OCI-LY3 (cell line): Measurements from ENCODE around the gene MAFG.
"Not testable (repeated sequence)": the region's sequence is repeated elsewhere in the genome, so short reads cannot be mapped to it uniquely, and the experiment has no call there.

Experiments
- H2AFZ ChIP-seq: fragments of 200-600, 300-600 bp; shearing (Covaris generic); 2 replicates; pipeline ENCODE4 v1.6.0; 2014; ENCODE audit warnings: antibody characterized with exemption, low read depth, low read length
- H3K27ac ChIP-seq: fragments of 200-600, 300-600 bp; sonication (generic); 2 replicates; pipeline ENCODE4 v1.5.1; 2014; ENCODE audit warnings: mild to moderate bottlenecking, low read length, moderate library complexity, mixed read lengths
- H3K27me3 ChIP-seq: fragments of 200-600, 300-600 bp; sonication (generic); 2 replicates; pipeline ENCODE4 v1.6.1; 2014; ENCODE audit warnings: low read depth, low read length, mixed read lengths
- H3K36me3 ChIP-seq: fragments of 200-600, 300-600 bp; sonication (generic); replicated peaks from 2 replicates; pipeline ENCODE3; 2014; ENCODE audit warnings: low read depth, low read length, mixed read lengths
- H3K4me1 ChIP-seq: fragments of 300-600, 200-600 bp; sonication (generic); 2 replicates; pipeline ENCODE4 v1.6.1; 2014; ENCODE audit warnings: low read length, mixed read lengths
- H3K4me2 ChIP-seq: fragments of 200-600, 300-600 bp; sonication (generic); 2 replicates; pipeline ENCODE4 v1.6.1; 2014; ENCODE audit warnings: low read length, mixed read lengths
- H3K4me3 ChIP-seq: fragments of 300-600, 200-600 bp; sonication (generic); 2 replicates; pipeline ENCODE4 v1.5.1; 2014; ENCODE audit warnings: antibody characterized with exemption, mild to moderate bottlenecking, low read length, moderate library complexity
- H3K79me2 ChIP-seq: fragments of 300-600, 200-600 bp; shearing (Covaris generic); 2 replicates; pipeline ENCODE4 v1.6.1; 2014; ENCODE audit warnings: mild to moderate bottlenecking, low read length, mixed read lengths
- H3K9ac ChIP-seq: fragments of 300-600, 200-600 bp; shearing (Covaris generic); 2 replicates; pipeline ENCODE4 v1.6.0; 2014; ENCODE audit warnings: mild to moderate bottlenecking, low read length, moderate library complexity
- H3K9me3 ChIP-seq: fragments of 200-600, 300-600 bp; shearing (Covaris generic); 2 replicates; pipeline ENCODE4 v1.6.1; 2014; ENCODE audit warnings: low read length, mixed read lengths; ENCODE audit not compliant: insufficient read depth
- H4K20me1 ChIP-seq: fragments of 200-600, 300-600 bp; sonication (generic); 2 replicates; pipeline ENCODE4 v1.6.1; 2016; ENCODE audit warnings: low read length, mixed read lengths; ENCODE audit not compliant: insufficient read depth
- EZH2phosphoT487 ChIP-seq: fragments of 200-600 bp; shearing (Covaris generic); IDR thresholded peaks from 2 replicates; pipeline ENCODE4 v1.6.1; 2018; ENCODE audit warnings: antibody characterized with exemption, mixed run types, low read depth
- TF ChIP-seq, protein P1 (sequence below): fragments of 200-600, 300-600 bp; sonication (generic); IDR thresholded peaks from 2 replicates; pipeline ENCODE4 v1.5.1; 2014; ENCODE audit warnings: antibody characterized with exemption, low read length, low read depth

MAFG gene

DNA sequence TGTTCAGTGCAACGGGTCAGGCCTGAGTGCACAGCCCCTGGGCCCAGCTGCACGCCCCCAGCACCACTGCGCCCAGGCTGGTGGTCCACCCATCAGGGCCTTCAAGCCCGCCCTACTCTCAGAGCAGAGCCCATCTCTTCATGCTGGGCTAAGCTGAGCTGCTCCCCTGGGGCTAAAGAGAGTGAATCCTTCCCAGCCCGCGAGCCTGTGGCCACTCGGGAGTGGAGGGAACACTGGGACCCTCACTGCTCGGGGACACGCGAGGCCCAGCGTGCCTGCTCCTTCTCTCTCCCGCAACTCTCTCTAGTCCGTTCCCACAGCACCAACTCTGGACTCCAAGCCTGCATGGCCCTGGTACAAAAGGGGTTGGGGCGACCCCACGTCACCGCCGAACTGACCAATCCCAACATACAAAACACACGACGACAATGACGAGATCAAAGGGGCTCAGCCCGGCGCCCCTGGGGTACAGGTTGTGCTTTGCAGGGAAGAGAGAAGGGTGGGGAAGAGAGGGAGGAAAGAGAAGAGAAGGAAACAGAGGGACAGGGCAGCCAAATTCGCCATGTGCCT, 5.5 kb downstream of the MAFG start:
- Histone ChIP-seq H3K79me2 (peaks cover 76% of the 10 kb centered on the region), H2AFZ (no peak overlapping the region), H3K27me3 (no peaks in the 10 kb centered on the region), H3K9me3 (no peaks in the 10 kb centered on the region), H3K4me1 (peaks cover 11% of the 10 kb centered on the region), H3K4me3 (no peak overlapping the region), H3K4me2 (no peak overlapping the region), H3K36me3 (peaks cover 3% of the 10 kb centered on the region), H4K20me1 (peaks cover 27% of the 10 kb centered on the region), H3K9ac (no peak overlapping the region), H3K27ac (no peak overlapping the region)
- TF ChIP-seq, protein P1, sequence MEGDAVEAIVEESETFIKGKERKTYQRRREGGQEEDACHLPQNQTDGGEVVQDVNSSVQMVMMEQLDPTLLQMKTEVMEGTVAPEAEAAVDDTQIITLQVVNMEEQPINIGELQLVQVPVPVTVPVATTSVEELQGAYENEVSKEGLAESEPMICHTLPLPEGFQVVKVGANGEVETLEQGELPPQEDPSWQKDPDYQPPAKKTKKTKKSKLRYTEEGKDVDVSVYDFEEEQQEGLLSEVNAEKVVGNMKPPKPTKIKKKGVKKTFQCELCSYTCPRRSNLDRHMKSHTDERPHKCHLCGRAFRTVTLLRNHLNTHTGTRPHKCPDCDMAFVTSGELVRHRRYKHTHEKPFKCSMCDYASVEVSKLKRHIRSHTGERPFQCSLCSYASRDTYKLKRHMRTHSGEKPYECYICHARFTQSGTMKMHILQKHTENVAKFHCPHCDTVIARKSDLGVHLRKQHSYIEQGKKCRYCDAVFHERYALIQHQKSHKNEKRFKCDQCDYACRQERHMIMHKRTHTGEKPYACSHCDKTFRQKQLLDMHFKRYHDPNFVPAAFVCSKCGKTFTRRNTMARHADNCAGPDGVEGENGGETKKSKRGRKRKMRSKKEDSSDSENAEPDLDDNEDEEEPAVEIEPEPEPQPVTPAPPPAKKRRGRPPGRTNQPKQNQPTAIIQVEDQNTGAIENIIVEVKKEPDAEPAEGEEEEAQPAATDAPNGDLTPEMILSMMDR = no peak
- no peak for TF ChIP-seq EZH2phosphoT487

DNA sequence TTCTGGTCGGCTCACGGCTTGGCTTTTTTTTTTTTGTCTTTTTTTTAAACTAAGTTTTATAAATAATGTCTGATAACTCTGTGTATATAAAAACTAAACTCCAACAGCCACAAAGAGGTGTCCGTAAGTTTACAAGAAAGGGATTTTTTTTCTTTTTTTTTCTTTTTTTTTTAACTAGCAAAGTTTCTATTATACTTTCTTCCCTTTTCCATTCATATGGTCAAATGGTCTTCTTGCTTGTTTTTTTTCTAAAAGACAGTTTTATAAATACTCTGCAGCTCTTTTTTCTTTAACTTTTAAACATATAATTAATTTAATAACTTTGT, 6.0 kb downstream of the MAFG start:
- Histone ChIP-seq H3K27ac (no peak overlapping the region), H3K36me3 (peaks cover 3% of the 10 kb centered on the region)

DNA sequence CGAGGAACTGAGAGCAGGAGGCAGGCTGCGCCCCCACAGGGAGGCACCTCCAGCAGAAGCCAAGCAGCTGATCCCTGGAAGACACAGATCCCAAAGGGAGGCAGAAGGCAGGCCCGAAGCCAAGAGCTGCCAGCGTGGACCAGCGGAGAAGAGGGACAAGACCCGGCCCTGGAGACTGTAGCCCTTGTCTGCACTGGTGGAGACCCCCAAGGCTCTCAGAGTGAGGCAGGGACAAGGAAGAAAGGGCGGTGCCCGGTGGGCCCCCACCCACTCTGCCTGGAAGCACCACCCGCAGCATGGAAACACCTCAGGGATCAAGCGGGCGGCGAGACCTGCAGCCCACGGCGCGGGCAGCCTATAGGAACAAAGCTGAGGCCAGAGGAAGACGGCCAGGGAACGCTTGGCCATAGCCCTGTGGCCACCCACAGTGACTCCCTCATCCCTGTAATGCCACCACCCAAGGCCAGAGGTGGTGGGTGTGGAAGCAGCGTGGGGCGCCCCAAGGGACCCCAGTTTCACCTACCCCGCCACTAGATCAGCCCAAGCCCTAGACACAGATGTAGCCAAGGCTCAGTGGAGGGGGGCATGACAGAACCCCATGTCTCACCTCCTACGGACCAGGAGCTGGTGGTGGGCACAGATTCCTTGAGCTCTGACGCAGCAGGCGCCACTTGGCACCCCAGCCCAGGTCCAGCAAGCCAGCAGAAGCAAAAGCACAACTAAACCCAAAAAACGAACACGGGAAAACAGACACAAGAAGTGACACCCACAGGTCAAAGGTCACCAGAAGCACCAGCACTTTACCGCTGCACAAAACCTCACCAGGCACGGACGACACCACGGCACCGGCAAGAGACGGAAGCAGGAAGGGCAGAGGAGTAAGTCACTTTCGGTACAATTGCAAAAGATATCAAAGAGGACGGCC, 6.7 kb downstream of the MAFG start:
- Histone ChIP-seq H3K36me3 (peaks cover 7% of the 10 kb centered on the region), H3K9me3 (no peaks in the 10 kb centered on the region), H3K4me1 (peaks cover 12% of the 10 kb centered on the region), H4K20me1 (peaks cover 26% of the 10 kb centered on the region), H2AFZ (no peak overlapping the region), H3K9ac (no peak overlapping the region), H3K4me2 (no peak overlapping the region), H3K27me3 (no peaks in the 10 kb centered on the region), H3K79me2 (peaks cover 75% of the 10 kb centered on the region), H3K27ac (no peak overlapping the region), H3K4me3 (no peak overlapping the region)
- TF ChIP-seq, protein P1 = no peak
- no peak for TF ChIP-seq EZH2phosphoT487

More for the DNA sequence above, 6.0 kb downstream of the MAFG start:
- no peaks in the 10 kb centered on the region for H3K27me3 ChIP-seq
- no peaks in the 10 kb centered on the region for H3K9me3 ChIP-seq
- peaks cover 16% of the 10 kb centered on the region for H3K4me1 ChIP-seq
- H3K9ac ChIP-seq = no peak overlapping the region
- no peak overlapping the region for H3K4me2 ChIP-seq
- H4K20me1 ChIP-seq = peaks cover 31% of the 10 kb centered on the region
- peaks cover 76% of the 10 kb centered on the region for H3K79me2 ChIP-seq
- no peak overlapping the region for H2AFZ ChIP-seq
- TF ChIP-seq, protein P1 = no peak
- TF ChIP-seq EZH2phosphoT487 = no peak
- H3K4me3 ChIP-seq = no peak overlapping the region

DNA sequence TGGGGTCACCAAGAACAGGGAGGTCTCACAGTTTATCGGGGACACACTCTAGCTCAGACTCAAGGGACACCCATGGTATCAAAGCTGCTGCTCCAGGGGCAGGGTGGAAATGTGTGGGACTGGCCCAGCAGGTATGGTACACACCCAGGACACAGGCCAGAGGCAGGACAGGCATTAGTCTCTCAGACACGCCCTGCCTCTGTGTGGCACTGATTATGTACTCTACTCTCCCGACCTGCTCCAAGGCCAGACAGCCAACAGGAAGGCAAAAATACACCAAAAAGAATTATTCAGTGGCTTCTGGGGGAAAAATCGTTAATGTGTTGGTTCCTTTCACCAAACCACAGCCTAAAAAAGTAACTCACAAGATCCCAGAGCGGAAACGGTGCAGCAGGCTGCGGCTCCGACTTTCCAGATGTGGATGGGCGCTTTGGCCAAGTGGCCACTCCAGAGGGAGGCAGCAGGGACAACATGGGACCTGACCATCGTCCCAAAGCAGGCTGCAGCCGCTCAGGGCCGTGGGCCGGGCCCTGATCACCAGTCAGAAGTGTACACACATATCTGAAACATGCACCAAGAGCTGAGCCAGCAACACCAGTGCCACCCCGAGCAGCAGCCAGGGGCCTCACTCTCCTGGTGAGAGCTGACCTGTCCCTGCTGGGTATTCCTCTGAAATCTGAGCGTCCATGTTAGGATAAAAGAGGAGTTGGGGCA, 8.5 kb downstream of the MAFG start:
- no peak overlapping the region for H3K4me3 ChIP-seq
- no peak overlapping the region for H3K4me2 ChIP-seq
- H3K79me2 ChIP-seq = peaks cover 60% of the 10 kb centered on the region
- no peak overlapping the region for H2AFZ ChIP-seq
- H3K4me1 ChIP-seq = peaks cover 10% of the 10 kb centered on the region
- H3K36me3 ChIP-seq = peaks cover 21% of the 10 kb centered on the region
- H3K27me3 ChIP-seq = no peaks in the 10 kb centered on the region
- no peak overlapping the region for H3K9ac ChIP-seq
- H3K27ac ChIP-seq = no peak overlapping the region
- H4K20me1 ChIP-seq = peaks cover 12% of the 10 kb centered on the region
- H3K9me3 ChIP-seq = no peaks in the 10 kb centered on the region
- TF ChIP-seq, protein P1 = no peak
- TF ChIP-seq EZH2phosphoT487 = no peak

DNA sequence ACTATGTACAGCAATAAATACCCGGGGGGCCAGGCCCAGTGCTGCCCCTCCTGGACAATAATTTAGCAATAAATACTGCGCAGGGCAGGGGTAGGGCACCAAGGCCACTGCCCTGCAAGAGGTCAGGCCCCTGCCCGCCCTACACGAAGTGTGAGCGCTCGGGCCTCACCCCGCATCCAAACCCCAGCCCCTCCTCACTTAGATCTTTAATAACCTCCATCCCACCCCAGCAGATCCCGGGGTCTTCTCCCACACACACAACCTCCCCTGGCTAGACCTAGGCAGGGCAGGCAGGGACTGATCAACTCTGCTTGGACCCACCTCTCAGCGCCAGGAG, 9.2 kb downstream of the MAFG start:
- H3K9ac ChIP-seq, H2AFZ ChIP-seq, H3K9me3 ChIP-seq, H3K27me3 ChIP-seq, H3K27ac ChIP-seq, H4K20me1 ChIP-seq: not testable (repeated sequence)
- Histone ChIP-seq H3K36me3 (peaks cover 21% of the 10 kb centered on the region), H3K79me2 (peaks cover 53% of the 10 kb centered on the region), H3K4me3 (peak overlapping the region; percentile 82), H3K4me2 (peak overlapping the region; percentile 71), H3K4me1 (peaks cover 10% of the 10 kb centered on the region)
